A549 (cell line): ENCODE measurements around the gene PCDHGA12. TPM values are rescaled to one million over a fixed set of nuclear protein-coding genes. Genes with fewer than 3 reads are reported as not detected.

Source experiments
- ATAC-seq, 2 experiments: fragments of 200-7000 bp in 1 of 2; fragments of >200 bp in 1 of 2; cut with Nextera tagmentation in 1 of 2; cut with Tn5 transposase in 1 of 2; 3 replicates each; pipeline versions ENCODE4 v1.8.0 to v1.9.1; 2018 to 2020; ENCODE audit warnings: mild to moderate bottlenecking in 1 of 2, moderate library complexity in 1 of 2
- CTCF ChIA-PET: fragments of 300-600 bp; sonication (Branson Sonifier 250); formaldehyde crosslinking; extraction: SDS; loops from one replicate; lab custom pipeline; 2021; ENCODE audit warnings: antibody characterized with exemption, inconsistent platforms; lab: Yijun Ruan, JAX
- POLR2A ChIA-PET: fragments of 350-600 bp; formaldehyde crosslinking; extraction: SDS; loops from one replicate; lab custom pipeline; 2021; ENCODE audit warnings: antibody characterized with exemption, inconsistent platforms; lab: Yijun Ruan, JAX
- DNase-seq, 2 experiments: peaks; one replicate each; pipeline versions ENCODE4 v3.0.0 to v3.0.0-alpha.2; 2011 to 2016; ENCODE audit warnings: low read depth in 1 of 2, low spot score in 1 of 2
- FAIRE-seq: peaks from 2 replicates; lab custom pipeline; 2011; peaks lifted over from hg19 to GRCh38; lab: Jason Lieb, UNC
- H3K27ac ChIP-seq, 2 experiments: fragments of >200 bp; sonication (Bioruptor Twin); formaldehyde crosslinking; 3 replicates each; pipeline ENCODE4 v1.5.1; 2016 to 2017
- H3K4me1 ChIP-seq: fragments of >200 bp; sonication (Bioruptor Twin); formaldehyde crosslinking; 3 replicates; pipeline ENCODE4 v1.6.1; 2016
- H3K4me2 ChIP-seq: fragments of >200 bp; sonication (Bioruptor Twin); formaldehyde crosslinking; 3 replicates; pipeline ENCODE4 v1.6.1; 2016
- H3K4me3 ChIP-seq: fragments of >200 bp; sonication (Bioruptor Twin); formaldehyde crosslinking; 3 replicates; pipeline ENCODE4 v1.5.1; 2016
- H3K9me3 ChIP-seq: fragments of >200 bp; sonication (Bioruptor Twin); formaldehyde crosslinking; 3 replicates; pipeline ENCODE4 v1.6.1; 2016
- CBX2 ChIP-seq: fragments of 200-600 bp; sonication (generic); IDR thresholded peaks from 2 replicates; pipeline ENCODE4 v1.6.1; 2016; ENCODE audit warnings: low read depth, mild to moderate bottlenecking, borderline replicate concordance
- CBX8 ChIP-seq: fragments of 200-600 bp; sonication (generic); IDR thresholded peaks from 2 replicates; pipeline ENCODE4 v1.6.1; 2016
- CHD2 ChIP-seq: fragments of 150-350 bp; IDR thresholded peaks from 2 replicates; pipeline ENCODE4 v1.6.1; 2014; ENCODE audit warnings: low read length; ENCODE audit not compliant: partially characterized antibody
- EHF ChIP-seq: fragments of 250-450 bp; sonication (Bioruptor Pico); IDR thresholded peaks from 2 replicates; pipeline ENCODE4 v1.5.0; 2020; ENCODE audit warnings: mild to moderate bottlenecking
- FOSB ChIP-seq: fragments of 250-450 bp; sonication (Bioruptor Pico); IDR thresholded peaks from 2 replicates; pipeline ENCODE4 v1.5.0; 2020; ENCODE audit warnings: mild to moderate bottlenecking, moderate library complexity
- GATA3 ChIP-seq: IDR thresholded peaks from 2 replicates; pipeline ENCODE4 v1.6.1; 2012; ENCODE audit warnings: borderline replicate concordance
- HOXB13 ChIP-seq: fragments of 250-450 bp; sonication (Bioruptor Pico); IDR thresholded peaks from 2 replicates; pipeline ENCODE4 v1.5.0; 2020; ENCODE audit warnings: low read depth, mild to moderate bottlenecking, moderate library complexity
- JUNB ChIP-seq: fragments of >200 bp; sonication (Bioruptor Twin); formaldehyde crosslinking; IDR thresholded peaks from 2 replicates; pipeline ENCODE4 v1.6.1; 2016
- KDM5A ChIP-seq: fragments of 200-600 bp; sonication (generic); IDR thresholded peaks from 2 replicates; pipeline ENCODE4 v1.6.1; 2016; ENCODE audit warnings: antibody characterized with exemption, mild to moderate bottlenecking
- MAFK ChIP-seq: fragments of 450-650 bp; IDR thresholded peaks from 2 replicates; pipeline ENCODE4 v1.6.1; 2014; ENCODE audit not compliant: partially characterized antibody
- MYC ChIP-seq: IDR thresholded peaks from 2 replicates; pipeline ENCODE4 v1.6.1; 2012; ENCODE audit warnings: mild to moderate bottlenecking, inconsistent platforms, low read length, improper control_type of control experiment, borderline replicate concordance
- NFE2L2 ChIP-seq: fragments of 150-350 bp; conservative IDR thresholded peaks from 2 replicates; pipeline ENCODE4 v1.6.1; 2014; ENCODE audit warnings: low read length
- NPAS2 ChIP-seq: fragments of 250-450 bp; sonication (Bioruptor Pico); IDR thresholded peaks from 2 replicates; pipeline ENCODE4 v1.8.0; 2022; ENCODE audit warnings: mild to moderate bottlenecking, moderate library complexity, borderline replicate concordance
- NR3C1 ChIP-seq: fragments of >200 bp; sonication (Bioruptor Twin); formaldehyde crosslinking; IDR thresholded peaks from 3 replicates; pipeline ENCODE4 v1.6.1; 2017
- POLR2A ChIP-seq: IDR thresholded peaks from 2 replicates; pipeline ENCODE4 v1.6.1; 2012; ENCODE audit warnings: mild to moderate bottlenecking, low read length
- RCOR1 ChIP-seq: fragments of 150-350 bp; IDR thresholded peaks from 2 replicates; pipeline ENCODE4 v1.6.1; 2014; ENCODE audit warnings: antibody characterized with exemption, low read length, low read depth
- RFX5 ChIP-seq: fragments of 450-650 bp; IDR thresholded peaks from 2 replicates; pipeline ENCODE4 v1.7.1; 2014; ENCODE audit warnings: antibody characterized with exemption, mild to moderate bottlenecking, moderate library complexity
- RNF2 ChIP-seq: fragments of 200-600 bp; sonication (generic); IDR thresholded peaks from 2 replicates; pipeline ENCODE4 v1.6.1; 2016; ENCODE audit warnings: low read depth, mild to moderate bottlenecking, antibody characterized with exemption, moderate library complexity, borderline replicate concordance
- SMC3 ChIP-seq: fragments of >200 bp; sonication (Bioruptor Twin); formaldehyde crosslinking; IDR thresholded peaks from 3 replicates; pipeline ENCODE4 v1.6.1; 2018; ENCODE audit warnings: inconsistent platforms
- TFCP2L1 ChIP-seq: fragments of 250-450 bp; sonication (Bioruptor Pico); IDR thresholded peaks from 2 replicates; pipeline ENCODE4 v1.5.0; 2021; ENCODE audit warnings: mild to moderate bottlenecking
- ZC3H11A ChIP-seq: fragments of 450-650 bp; IDR thresholded peaks from 2 replicates; pipeline ENCODE4 v1.6.1; 2014; ENCODE audit warnings: antibody characterized with exemption, mild to moderate bottlenecking
- ZFP36 ChIP-seq: fragments of 450-650 bp; IDR thresholded peaks from 2 replicates; pipeline ENCODE4 v1.6.1; 2014; ENCODE audit warnings: borderline replicate concordance; ENCODE audit not compliant: partially characterized antibody
- WGBS: methylation state at CpG from one replicate; pipeline ENCODE4 v1.1.6; 2017; ENCODE audit errors: missing lambda C conversion rate; 5-methylcytosine and 5-hydroxymethylcytosine counted together
- polyA plus RNA-seq, 4 experiments: library from polyadenylated mRNA; depleted of rRNA in 3 of 4; stranded (reverse); fragments of >200 nt; fragmentation: RNase III in 1 of 4; extraction: RNeasy Plus Mini Kit Qiagen cat#74134 plus additional on column Dnase treatment in 1 of 4; gene quantifications; 2 replicates in 3 of 4; 3 replicates in 1 of 4; pipeline ENCODE4 v1.2.3, GENCODE V29; 2011 to 2017
- TF ChIP-seq, protein P1 (sequence below): fragments of 250-450 bp; sonication (Bioruptor Pico); IDR thresholded peaks from 2 replicates; pipeline ENCODE4 v1.5.0; 2021; ENCODE audit warnings: mild to moderate bottlenecking, moderate library complexity, borderline replicate concordance
- TF ChIP-seq, protein P2 (sequence below): fragments of >200 bp; sonication (Bioruptor Twin); formaldehyde crosslinking; IDR thresholded peaks from 3 replicates; pipeline ENCODE4 v1.6.1; 2016
- TF ChIP-seq, protein P3 (sequence below): fragments of 450-650 bp; IDR thresholded peaks from 2 replicates; pipeline ENCODE4 v1.6.1; 2014; ENCODE audit warnings: antibody characterized with exemption
- TF ChIP-seq, protein P4 (sequence below): IDR thresholded peaks from 2 replicates; pipeline ENCODE4 v1.6.1; 2012; ENCODE audit warnings: low read depth, borderline replicate concordance
- TF ChIP-seq, protein P5 (sequence below): IDR thresholded peaks from 2 replicates; pipeline ENCODE4 v1.6.1; 2012

Gene PCDHGA12
- polyA plus RNA-seq, 2 of the 4 experiments (the other 2 are of a cell fraction): 0.03 to 0.05 TPM

DNA sequence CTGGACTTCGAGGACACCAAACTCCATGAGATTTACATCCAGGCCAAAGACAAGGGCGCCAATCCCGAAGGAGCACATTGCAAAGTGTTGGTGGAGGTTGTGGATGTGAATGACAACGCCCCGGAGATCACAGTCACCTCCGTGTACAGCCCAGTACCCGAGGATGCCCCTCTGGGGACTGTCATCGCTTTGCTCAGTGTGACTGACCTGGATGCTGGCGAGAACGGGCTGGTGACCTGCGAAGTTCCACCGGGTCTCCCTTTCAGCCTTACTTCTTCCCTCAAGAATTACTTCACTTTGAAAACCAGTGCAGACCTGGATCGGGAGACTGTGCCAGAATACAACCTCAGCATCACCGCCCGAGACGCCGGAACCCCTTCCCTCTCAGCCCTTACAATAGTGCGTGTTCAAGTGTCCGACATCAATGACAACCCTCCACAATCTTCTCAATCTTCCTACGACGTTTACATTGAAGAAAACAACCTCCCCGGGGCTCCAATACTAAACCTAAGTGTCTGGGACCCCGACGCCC lies 46.8 kb downstream of the PCDHGA12 start:
- H3K9me3 ChIP-seq: no peaks in the 10 kb centered on the region; the same call in 2 of the 3 replicates
- TF ChIP-seq MYC: no peak
- TF ChIP-seq GATA3: no peak
- no peak for TF ChIP-seq JUNB
- no peak for TF ChIP-seq NPAS2 (CRISPR knock-in tag)
- no peak for TF ChIP-seq MAFK
- no peak for TF ChIP-seq POLR2A
- TF ChIP-seq ZC3H11A: no peak
- no peak for TF ChIP-seq CBX2
- TF ChIP-seq CBX8: no peak
- TF ChIP-seq NFE2L2: no peak
- no peak for TF ChIP-seq HOXB13 (CRISPR knock-in tag)
- TF ChIP-seq, protein P1, sequence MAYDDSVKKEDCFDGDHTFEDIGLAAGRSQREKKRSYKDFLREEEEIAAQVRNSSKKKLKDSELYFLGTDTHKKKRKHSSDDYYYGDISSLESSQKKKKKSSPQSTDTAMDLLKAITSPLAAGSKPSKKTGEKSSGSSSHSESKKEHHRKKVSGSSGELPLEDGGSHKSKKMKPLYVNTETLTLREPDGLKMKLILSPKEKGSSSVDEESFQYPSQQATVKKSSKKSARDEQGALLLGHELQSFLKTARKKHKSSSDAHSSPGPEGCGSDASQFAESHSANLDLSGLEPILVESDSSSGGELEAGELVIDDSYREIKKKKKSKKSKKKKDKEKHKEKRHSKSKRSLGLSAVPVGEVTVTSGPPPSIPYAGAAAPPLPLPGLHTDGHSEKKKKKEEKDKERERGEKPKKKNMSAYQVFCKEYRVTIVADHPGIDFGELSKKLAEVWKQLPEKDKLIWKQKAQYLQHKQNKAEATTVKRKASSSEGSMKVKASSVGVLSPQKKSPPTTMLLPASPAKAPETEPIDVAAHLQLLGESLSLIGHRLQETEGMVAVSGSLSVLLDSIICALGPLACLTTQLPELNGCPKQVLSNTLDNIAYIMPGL (CRISPR knock-in tag): no peak
- TF ChIP-seq SMC3: no peak
- TF ChIP-seq, protein P2, sequence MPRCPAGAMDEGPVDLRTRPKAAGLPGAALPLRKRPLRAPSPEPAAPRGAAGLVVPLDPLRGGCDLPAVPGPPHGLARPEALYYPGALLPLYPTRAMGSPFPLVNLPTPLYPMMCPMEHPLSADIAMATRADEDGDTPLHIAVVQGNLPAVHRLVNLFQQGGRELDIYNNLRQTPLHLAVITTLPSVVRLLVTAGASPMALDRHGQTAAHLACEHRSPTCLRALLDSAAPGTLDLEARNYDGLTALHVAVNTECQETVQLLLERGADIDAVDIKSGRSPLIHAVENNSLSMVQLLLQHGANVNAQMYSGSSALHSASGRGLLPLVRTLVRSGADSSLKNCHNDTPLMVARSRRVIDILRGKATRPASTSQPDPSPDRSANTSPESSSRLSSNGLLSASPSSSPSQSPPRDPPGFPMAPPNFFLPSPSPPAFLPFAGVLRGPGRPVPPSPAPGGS: no peak
- TF ChIP-seq, all 56 proteins: peak for 0
- no peak overlapping the region for H3K27ac ChIP-seq
- no peaks in the 10 kb centered on the region for H3K4me1 ChIP-seq
- WGBS: 87% methylated on average over 24 of the region's 24 CpGs
- POLR2A ChIA-PET: no interaction called here
- CTCF ChIA-PET: interaction anchor here (0.9 to 2.7 kb wide), 12 partner anchors 11 to 106 kb away, joined by 3 to 24 read pairs (median 4); partner anchors contain the start of gene PCDHGA7
- FAIRE-seq (no peak), ATAC-seq (no peak), DNase-seq (no peak)
- no peak overlapping the region for H3K4me3 ChIP-seq
- peak overlapping the region; percentile 73; the same call in 1 of the 3 replicates for H3K4me2 ChIP-seq

DNA sequence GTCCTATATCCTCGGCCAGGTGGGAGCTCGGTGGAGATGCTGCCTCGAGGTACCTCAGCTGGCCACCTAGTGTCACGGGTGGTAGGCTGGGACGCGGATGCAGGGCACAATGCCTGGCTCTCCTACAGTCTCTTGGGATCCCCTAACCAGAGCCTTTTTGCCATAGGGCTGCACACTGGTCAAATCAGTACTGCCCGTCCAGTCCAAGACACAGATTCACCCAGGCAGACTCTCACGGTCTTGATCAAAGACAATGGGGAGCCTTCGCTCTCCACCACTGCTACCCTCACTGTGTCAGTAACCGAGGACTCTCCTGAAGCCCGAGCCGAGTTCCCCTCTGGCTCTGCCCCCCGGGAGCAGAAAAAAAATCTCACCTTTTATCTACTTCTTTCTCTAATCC lies 47.5 kb downstream of the PCDHGA12 start:
- no peak for TF ChIP-seq MYC
- no peak for TF ChIP-seq RFX5
- TF ChIP-seq, protein P3, sequence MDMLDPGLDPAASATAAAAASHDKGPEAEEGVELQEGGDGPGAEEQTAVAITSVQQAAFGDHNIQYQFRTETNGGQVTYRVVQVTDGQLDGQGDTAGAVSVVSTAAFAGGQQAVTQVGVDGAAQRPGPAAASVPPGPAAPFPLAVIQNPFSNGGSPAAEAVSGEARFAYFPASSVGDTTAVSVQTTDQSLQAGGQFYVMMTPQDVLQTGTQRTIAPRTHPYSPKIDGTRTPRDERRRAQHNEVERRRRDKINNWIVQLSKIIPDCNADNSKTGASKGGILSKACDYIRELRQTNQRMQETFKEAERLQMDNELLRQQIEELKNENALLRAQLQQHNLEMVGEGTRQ: no peak
- TF ChIP-seq NPAS2 (CRISPR knock-in tag): no peak
- TF ChIP-seq TFCP2L1 (CRISPR knock-in tag): no peak
- no peak for TF ChIP-seq RNF2
- no peak for TF ChIP-seq ZFP36
- TF ChIP-seq FOSB: no peak
- TF ChIP-seq ZC3H11A: no peak
- TF ChIP-seq, protein P4, sequence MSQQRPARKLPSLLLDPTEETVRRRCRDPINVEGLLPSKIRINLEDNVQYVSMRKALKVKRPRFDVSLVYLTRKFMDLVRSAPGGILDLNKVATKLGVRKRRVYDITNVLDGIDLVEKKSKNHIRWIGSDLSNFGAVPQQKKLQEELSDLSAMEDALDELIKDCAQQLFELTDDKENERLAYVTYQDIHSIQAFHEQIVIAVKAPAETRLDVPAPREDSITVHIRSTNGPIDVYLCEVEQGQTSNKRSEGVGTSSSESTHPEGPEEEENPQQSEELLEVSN: no peak
- no peak for TF ChIP-seq RCOR1
- TF ChIP-seq NR3C1: no peak
- no peak for TF ChIP-seq POLR2A
- TF ChIP-seq, protein P5, sequence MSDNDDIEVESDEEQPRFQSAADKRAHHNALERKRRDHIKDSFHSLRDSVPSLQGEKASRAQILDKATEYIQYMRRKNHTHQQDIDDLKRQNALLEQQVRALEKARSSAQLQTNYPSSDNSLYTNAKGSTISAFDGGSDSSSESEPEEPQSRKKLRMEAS: no peak
- TF ChIP-seq KDM5A: no peak
- no peak for TF ChIP-seq CHD2
- TF ChIP-seq, protein P2: no peak
- TF ChIP-seq EHF (CRISPR knock-in tag): no peak
- Histone ChIP-seq H3K4me2 (no peak overlapping the region), H3K9me3 (no peaks in the 10 kb centered on the region; the same call in 2 of the 3 replicates), H3K4me1 (no peaks in the 10 kb centered on the region), H3K4me3 (no peak overlapping the region), H3K27ac (no peak overlapping the region)
- FAIRE-seq (no peak), DNase-seq (no peak), ATAC-seq (no peak)
- WGBS: 62% methylated on average over 11 of the region's 13 CpGs
- ChIA-PET POLR2A (no interaction called here), CTCF (interaction anchor here (0.7 to 2.7 kb wide), 7 partner anchors 11 to 114 kb away, joined by 3 to 9 read pairs (median 4); no protein-coding TSS in a partner anchor)
